Neuron (in vitro differentiated cells): ENCODE results near the gene MME.

ENCODE experiments used
- H2AFZ ChIP-seq: one replicate; pipeline ENCODE4 v1.6.1; 2013; ENCODE audit warnings: low read depth, mild to moderate bottlenecking, inconsistent platforms, low read length, moderate library complexity
- H3K27me3 ChIP-seq: one replicate; pipeline ENCODE4 v1.6.1; 2013; ENCODE audit warnings: low read length; ENCODE audit not compliant: insufficient read depth
- H3K36me3 ChIP-seq: one replicate; pipeline ENCODE4 v1.6.1; 2013; ENCODE audit warnings: low read length; ENCODE audit not compliant: insufficient read depth
- H3K4me1 ChIP-seq: one replicate; pipeline ENCODE4 v1.6.1; 2013; ENCODE audit warnings: low read length; ENCODE audit not compliant: insufficient read depth
- H3K4me3 ChIP-seq: 2 replicates; pipeline ENCODE4 v1.5.1; 2013; ENCODE audit warnings: mild to moderate bottlenecking, low read length, moderate library complexity
- H3K9me3 ChIP-seq: one replicate; pipeline ENCODE4 v1.6.1; 2013; ENCODE audit warnings: low read length

Gene MME

DNA sequence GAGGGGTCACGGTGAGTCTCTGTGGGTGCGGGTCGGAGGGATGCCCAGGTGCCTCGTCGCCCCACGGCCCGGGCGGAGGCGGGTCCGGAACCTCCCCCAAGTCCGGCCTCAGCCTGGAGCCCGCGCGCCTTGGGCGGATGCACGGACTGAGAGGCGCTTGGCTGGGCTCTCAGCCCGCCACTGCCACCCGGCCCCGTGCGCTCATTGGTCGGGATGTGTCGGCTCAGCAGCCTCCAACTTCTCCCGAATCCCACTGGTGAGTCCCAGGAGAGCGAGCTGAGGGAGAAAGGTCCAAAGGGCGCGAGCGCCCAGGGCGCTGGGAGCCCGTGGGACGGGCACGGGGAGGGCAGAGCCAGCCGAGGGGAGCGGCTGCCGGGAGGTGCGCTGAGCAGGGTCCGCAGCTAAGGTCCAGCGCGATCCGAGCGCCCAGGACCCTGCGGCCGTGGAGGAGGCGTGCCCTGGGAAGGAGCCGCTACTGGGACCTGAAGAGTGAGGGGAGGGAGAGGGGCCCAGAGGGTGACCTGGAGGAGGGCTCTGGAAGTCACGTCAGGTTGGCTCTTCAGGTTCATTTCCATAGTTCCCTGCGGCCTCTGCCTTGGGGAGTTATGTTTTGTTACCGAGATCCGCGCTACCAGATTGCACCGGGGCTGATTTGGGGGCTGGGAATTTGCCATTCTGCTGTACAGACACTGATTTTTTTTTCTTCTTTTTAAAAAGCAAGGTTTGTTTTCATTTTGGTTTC, at the start of gene MME:
TSS of gene MME (plus strand) at position 574 of the 742 bp plus-strand sequence. CDS start 3,849 bp downstream, outside the sequence.
- Histone ChIP-seq H3K36me3 (no peaks in the 10 kb centered on the region), H3K4me1 (peaks cover 11% of the 10 kb centered on the region), H3K4me3 (peak within 1 kb of the TSS; percentile 41), H3K27me3 (peaks cover 47% of the 10 kb centered on the region), H3K9me3 (no peaks in the 10 kb centered on the region), H2AFZ (peak within 1 kb of the TSS; percentile 90)

DNA sequence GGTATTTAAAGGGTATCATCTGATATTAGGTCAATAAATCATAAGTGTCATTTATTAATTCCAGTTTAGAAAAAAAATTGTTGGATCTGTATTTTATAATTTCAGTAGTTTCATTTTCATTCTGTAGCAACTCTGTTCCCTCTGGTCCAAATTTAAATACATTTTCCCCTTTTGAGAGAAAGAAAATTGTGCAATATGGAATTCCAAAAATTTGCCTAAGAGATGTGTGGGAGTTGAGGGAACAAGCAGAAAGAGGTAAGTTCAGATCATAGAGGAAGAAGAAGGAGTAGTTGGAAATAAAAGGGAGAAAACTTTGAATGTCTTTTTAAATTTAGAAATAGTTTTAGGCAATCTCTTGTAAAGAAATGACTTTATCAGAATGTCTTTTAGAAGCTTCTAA, 48.9 kb upstream of the MME start:
- Histone ChIP-seq H3K4me3 (no peak overlapping the region), H3K9me3 (no peaks in the 10 kb centered on the region), H3K36me3 (no peaks in the 10 kb centered on the region), H3K4me1 (peaks cover 11% of the 10 kb centered on the region), H3K27me3 (no peaks in the 10 kb centered on the region), H2AFZ (no peak overlapping the region)

DNA sequence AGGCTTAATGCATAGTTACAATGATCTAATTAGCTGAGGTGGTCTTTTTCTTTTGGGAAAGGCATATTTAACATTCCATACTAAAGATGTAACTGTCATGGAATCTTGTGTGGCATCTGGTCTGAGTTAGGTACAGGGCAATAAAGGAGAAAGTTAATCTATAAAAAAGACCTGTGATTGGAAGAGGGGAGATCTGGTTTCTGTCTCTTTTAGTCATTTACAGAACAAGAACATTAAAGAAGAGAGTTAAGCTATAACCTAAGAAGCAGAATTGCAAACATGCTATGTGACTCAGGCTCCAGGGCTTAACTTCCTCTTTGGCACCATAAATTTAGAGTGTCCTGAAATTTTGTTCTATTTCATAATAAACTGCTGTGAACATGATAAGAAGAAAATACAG, 47.2 kb upstream of the MME start:
- Histone ChIP-seq H3K27me3 (no peaks in the 10 kb centered on the region), H3K4me1 (peaks cover 11% of the 10 kb centered on the region), H2AFZ (no peak overlapping the region), H3K9me3 (no peaks in the 10 kb centered on the region), H3K4me3 (no peak overlapping the region), H3K36me3 (no peaks in the 10 kb centered on the region)

DNA sequence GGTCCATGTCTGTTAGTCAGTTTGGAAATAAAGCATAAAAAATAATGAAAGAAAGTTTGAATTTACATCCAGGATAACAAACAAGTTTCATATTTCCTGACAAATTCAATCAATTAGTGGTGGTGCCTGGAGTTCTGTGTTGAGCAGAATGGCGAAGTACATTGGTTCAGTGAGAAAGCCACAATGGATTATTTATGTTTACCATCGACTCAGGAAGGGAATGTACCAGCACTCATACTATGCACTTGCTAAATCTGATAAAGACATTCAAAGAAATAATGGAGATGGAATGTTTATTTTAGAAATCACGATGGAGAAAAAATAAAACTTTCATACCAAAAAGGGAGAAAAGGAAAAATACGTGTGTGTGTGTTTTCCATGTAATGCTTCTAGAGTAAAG, 45.3 kb upstream of the MME start:
- no peak overlapping the region for H3K4me3 ChIP-seq
- no peaks in the 10 kb centered on the region for H3K9me3 ChIP-seq
- H3K27me3 ChIP-seq = no peaks in the 10 kb centered on the region
- H2AFZ ChIP-seq = no peak overlapping the region
- peaks cover 11% of the 10 kb centered on the region for H3K4me1 ChIP-seq
- H3K36me3 ChIP-seq = no peaks in the 10 kb centered on the region

DNA sequence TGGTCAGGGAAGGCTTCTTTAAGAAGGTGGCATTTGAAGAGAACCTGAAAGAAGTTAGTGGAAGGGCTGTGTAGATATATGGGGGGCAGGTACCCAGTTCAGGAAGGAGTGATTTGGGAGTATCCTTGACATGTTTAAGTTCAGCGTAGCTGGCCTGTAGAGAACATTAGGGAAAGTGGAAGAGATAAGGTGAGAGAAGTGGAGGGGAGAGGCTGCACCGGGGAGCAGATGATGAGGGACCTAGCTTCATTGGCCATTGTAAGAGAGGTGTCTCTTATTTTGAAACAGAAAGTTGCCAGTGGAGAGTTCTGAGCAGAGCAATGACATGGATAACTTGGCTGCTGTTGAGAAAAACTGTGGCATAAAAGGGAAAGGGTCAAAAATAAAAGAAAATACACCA, 44.6 kb upstream of the MME start:
- no peak overlapping the region for H3K4me3 ChIP-seq
- H3K27me3 ChIP-seq = no peaks in the 10 kb centered on the region
- no peaks in the 10 kb centered on the region for H3K36me3 ChIP-seq
- H3K9me3 ChIP-seq = no peaks in the 10 kb centered on the region
- H2AFZ ChIP-seq = no peak overlapping the region
- H3K4me1 ChIP-seq = peaks cover 11% of the 10 kb centered on the region

DNA sequence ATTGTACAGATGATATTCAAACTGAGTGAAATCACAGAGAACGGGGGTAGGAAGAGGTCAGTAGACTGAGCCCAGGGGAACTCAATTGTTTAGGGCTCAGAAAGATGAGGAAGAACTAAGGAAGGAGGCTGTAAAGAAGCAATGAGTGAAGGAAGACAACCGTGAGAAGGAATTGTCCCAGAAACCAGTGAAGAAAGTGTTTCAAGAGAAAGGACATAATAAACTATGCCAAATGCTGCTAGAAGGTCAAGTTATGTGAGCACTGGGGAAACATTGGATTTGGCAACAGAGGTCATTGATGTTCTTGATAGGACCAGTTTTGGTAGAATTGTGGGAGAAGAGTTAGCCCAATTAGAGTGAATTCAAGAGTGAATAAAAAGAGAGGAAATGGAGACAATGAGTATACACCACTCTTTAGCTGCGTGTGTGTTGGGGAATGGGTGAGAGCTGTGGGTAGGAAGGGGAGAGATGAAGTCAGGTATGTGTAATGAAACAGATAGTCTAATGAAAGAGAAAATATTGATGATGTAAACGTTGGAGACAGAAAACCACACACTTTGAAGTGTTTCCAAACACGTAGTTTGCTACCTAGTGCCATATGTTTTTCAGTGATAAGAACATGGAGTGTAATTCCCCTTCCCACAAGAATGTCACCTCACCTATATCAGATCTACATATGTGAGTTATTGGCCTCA, 42.5 kb upstream of the MME start:
- H3K4me1 ChIP-seq = peaks cover 4% of the 10 kb centered on the region
- H3K27me3 ChIP-seq = no peaks in the 10 kb centered on the region
- H3K36me3 ChIP-seq = no peaks in the 10 kb centered on the region
- no peaks in the 10 kb centered on the region for H3K9me3 ChIP-seq
- no peak overlapping the region for H2AFZ ChIP-seq
- H3K4me3 ChIP-seq = no peak overlapping the region

DNA sequence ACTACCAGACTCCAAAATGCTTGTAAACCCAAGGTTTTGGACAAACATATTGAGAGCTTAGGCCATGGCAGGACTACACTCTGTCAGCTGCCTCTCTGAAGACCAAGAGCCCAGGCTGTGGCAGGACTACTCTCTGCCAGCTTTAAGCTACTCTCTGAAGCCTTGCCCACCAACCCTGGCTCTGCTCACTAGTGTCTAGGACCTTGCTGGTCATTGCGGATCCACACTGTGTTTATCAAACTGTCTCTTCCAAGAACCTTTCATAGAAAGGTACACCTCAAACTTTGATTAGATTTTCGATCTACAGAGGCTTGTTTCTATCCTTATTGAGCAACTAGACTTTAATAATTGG, 41.9 kb upstream of the MME start:
- H3K27me3 ChIP-seq = no peaks in the 10 kb centered on the region
- H3K9me3 ChIP-seq = no peaks in the 10 kb centered on the region
- no peak overlapping the region for H2AFZ ChIP-seq

DNA sequence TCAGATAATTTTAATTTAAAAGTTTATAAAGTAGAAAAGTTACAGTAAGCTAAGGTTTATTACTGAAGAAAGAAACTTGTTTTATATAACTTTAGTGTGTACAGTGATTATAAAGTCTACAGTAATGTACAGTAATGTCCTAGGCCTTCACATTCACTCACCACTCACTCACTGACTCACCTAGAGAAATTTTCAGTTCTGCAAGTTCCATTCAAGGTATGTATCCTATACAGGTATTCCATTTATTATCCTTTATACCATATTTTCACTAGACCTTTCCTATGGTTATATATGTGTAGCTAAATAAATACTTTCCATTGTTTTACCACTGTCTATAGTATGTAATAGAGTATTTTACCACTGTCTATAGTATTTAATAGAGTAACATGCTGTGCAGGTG, 33.2 kb upstream of the MME start:
- no peaks in the 10 kb centered on the region for H3K36me3 ChIP-seq
- no peaks in the 10 kb centered on the region for H3K9me3 ChIP-seq
- H3K4me3 ChIP-seq = no peak overlapping the region
- H2AFZ ChIP-seq = no peak overlapping the region
- no peaks in the 10 kb centered on the region for H3K4me1 ChIP-seq
- no peaks in the 10 kb centered on the region for H3K27me3 ChIP-seq

More for the DNA sequence above, 41.9 kb upstream of the MME start:
- Histone ChIP-seq H3K36me3 (no peaks in the 10 kb centered on the region), H3K4me1 (no peaks in the 10 kb centered on the region), H3K4me3 (no peak overlapping the region)

DNA sequence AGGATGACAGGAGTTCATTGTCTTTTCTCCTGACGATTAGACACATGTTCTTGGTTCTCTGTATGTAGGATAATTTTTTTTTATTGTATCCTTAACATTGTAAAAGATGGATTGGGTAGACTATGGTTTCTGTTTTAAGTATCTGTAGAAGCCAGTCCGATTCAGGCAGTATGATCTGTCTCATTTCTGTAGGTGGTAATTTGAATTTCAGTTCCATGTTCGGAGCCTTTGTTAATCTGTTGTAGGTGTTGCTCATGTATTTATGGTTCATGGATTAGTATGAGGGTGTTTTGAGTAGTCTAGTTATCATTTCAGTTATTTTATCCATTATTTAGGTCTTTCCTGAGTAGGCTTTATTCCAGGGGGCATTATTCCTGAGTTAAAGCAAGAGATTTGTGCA, 32.4 kb upstream of the MME start:
- H3K27me3 ChIP-seq = no peaks in the 10 kb centered on the region
- H3K4me1 ChIP-seq = no peaks in the 10 kb centered on the region
- H3K9me3 ChIP-seq = no peaks in the 10 kb centered on the region
- H3K36me3 ChIP-seq = no peaks in the 10 kb centered on the region
- H2AFZ ChIP-seq = no peak overlapping the region
- no peak overlapping the region for H3K4me3 ChIP-seq

DNA sequence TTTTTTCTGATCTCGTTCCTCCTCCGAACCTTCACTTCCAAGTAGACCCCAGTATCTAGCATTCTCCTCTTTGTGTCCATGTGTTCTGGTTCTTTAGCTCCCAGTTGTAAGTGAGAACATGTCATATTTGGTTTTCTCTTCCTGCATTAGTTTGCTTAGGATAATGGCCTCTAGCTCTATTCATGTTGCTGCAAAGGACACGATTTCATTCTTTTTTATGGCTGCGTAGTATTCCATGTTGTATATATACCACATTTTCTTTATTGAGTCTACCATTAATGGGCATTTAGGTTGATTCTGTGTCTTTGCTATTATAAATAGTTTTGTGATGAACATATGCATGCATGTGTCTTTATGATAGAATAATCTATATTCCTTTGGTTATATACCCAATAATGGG, 30.2 kb upstream of the MME start:
- Histone ChIP-seq H2AFZ (no peak overlapping the region), H3K4me1 (no peaks in the 10 kb centered on the region), H3K4me3 (no peak overlapping the region), H3K36me3 (no peaks in the 10 kb centered on the region), H3K9me3 (no peaks in the 10 kb centered on the region), H3K27me3 (no peaks in the 10 kb centered on the region)

DNA sequence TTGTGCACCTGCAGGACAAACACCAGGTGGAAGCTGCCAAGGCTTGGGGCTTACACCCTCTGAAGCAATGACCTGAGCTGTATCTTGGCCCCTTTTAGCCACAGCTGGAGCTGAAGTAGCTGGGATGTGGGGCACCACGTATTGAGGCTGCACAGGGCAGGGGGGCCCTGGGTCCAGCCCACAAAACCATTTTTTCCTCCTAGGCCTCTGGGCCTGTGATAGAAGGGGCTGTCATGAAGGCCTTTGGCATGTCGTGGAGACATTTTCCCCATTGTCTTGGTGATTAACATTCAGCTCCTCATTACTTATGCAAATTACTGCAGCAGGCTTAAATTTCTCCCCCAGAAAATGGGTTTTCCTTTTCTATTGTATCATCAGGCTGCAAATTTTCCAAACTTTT, 27.6 kb upstream of the MME start:
- Histone ChIP-seq H3K36me3 (no peaks in the 10 kb centered on the region), H3K27me3 (no peaks in the 10 kb centered on the region), H3K9me3 (no peaks in the 10 kb centered on the region), H3K4me3 (no peak overlapping the region), H2AFZ (no peak overlapping the region), H3K4me1 (no peaks in the 10 kb centered on the region)

DNA sequence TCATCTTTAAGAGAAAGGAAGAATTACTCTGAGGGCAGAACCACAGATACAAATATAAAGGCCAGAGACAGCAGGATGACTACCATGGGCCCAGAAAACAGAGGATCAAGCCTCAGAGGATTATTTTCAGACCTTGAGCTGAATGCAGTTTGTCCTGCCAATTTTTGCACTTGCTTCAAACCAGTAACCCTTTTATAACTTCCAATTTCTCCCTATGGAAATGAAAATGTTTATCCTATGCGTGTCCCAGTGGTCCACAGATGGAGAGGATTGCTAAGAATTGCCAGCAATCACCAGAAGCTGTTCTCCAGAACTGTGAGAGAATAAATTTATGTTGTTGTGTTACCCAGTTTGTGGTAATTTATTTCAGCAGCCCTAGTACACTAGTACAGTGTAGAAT, 26.4 kb upstream of the MME start:
- Histone ChIP-seq H3K4me1 (no peaks in the 10 kb centered on the region), H3K27me3 (no peaks in the 10 kb centered on the region), H3K4me3 (no peak overlapping the region), H3K9me3 (no peaks in the 10 kb centered on the region), H2AFZ (no peak overlapping the region), H3K36me3 (no peaks in the 10 kb centered on the region)

DNA sequence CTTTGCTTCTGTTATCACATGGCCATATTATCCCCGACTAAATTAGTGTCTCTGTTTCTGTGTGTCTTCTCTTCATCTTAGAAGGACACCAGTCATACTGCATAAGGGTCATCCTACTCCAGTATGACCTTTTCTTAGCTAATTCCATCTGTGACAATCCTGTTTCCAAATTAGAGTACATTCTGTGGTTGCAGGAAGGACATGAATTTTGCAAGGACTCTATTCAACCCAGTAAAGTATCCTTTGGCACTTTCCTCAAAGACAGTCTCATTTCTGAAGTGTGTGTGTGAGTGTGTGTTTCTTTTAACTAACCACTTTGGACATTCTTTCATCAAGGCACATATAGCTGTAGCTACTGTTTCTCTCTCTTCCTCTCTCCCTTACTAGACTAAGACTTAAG, 15.2 kb upstream of the MME start:
- H3K27me3 ChIP-seq = no peaks in the 10 kb centered on the region
- no peaks in the 10 kb centered on the region for H3K4me1 ChIP-seq
- no peaks in the 10 kb centered on the region for H3K36me3 ChIP-seq
- no peak overlapping the region for H2AFZ ChIP-seq
- H3K4me3 ChIP-seq = no peak overlapping the region
- no peaks in the 10 kb centered on the region for H3K9me3 ChIP-seq

DNA sequence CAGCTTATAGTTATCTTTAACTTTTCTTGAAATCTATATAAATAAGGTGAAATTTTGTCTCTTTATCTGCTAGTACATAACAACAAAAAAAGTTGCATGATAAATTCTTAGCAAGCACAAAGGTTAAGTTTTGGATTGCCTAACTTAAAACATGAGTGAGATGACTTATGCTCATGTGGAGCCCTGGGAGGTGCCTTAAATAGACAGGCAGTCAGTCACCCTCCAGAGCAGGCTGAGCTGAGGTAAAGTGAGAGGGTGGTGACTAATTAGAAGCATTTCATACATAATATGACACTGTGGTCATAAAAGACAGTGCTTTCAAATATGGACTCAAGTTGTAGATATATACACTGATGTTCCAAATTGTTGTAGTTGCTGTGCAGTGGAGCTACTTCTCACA, 14.6 kb upstream of the MME start:
- H3K4me3 ChIP-seq = no peak overlapping the region
- H2AFZ ChIP-seq = no peak overlapping the region
- no peaks in the 10 kb centered on the region for H3K27me3 ChIP-seq
- H3K36me3 ChIP-seq = no peaks in the 10 kb centered on the region
- no peaks in the 10 kb centered on the region for H3K9me3 ChIP-seq
- no peaks in the 10 kb centered on the region for H3K4me1 ChIP-seq
